Measurements from ENCODE around the gene NCKIPSD.

DNA sequence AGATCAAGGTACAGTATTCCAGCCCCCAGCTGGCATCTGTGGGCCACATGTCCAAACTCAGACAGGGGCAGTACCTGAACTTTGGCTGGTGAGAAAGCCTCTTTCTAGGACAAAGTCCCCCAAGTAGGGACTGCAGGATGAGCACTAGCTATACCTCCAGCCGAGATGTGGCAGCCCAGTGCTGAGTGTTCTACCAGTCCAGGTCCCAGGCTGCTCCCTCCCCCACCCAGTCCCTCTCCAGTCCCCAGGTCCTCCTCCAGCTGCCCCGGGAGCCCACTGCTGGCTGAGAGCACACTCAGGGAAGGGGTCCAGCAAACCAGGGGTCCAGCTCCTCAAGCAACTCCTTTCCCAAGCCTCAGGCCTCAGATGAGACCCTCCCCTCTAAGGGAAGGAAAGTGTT, 52.0 kb downstream of the NCKIPSD start:
- TF ChIP-seq, protein P1, sequence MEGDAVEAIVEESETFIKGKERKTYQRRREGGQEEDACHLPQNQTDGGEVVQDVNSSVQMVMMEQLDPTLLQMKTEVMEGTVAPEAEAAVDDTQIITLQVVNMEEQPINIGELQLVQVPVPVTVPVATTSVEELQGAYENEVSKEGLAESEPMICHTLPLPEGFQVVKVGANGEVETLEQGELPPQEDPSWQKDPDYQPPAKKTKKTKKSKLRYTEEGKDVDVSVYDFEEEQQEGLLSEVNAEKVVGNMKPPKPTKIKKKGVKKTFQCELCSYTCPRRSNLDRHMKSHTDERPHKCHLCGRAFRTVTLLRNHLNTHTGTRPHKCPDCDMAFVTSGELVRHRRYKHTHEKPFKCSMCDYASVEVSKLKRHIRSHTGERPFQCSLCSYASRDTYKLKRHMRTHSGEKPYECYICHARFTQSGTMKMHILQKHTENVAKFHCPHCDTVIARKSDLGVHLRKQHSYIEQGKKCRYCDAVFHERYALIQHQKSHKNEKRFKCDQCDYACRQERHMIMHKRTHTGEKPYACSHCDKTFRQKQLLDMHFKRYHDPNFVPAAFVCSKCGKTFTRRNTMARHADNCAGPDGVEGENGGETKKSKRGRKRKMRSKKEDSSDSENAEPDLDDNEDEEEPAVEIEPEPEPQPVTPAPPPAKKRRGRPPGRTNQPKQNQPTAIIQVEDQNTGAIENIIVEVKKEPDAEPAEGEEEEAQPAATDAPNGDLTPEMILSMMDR (IDR thresholded peaks at IDR 0.05; ENCODE audit: low read depth, low read length), result no peak
- TF ChIP-seq EZH2phosphoT487 (IDR thresholded peaks at IDR 0.05; ENCODE audit: low read depth), result no peak
